WTC11 (cell line): ENCODE data around the gene PNMT. TPM values are rescaled to one million over a fixed set of nuclear protein-coding genes. Genes with fewer than 3 reads are reported as not detected.

Experiments
- ATAC-seq: fragments of 200-7000 bp; cut with Tn5 transposase; 2 replicates; pipeline ENCODE4 v1.10.0; 2021; ENCODE audit warnings: mild to moderate bottlenecking, moderate library complexity
- CTCF ChIA-PET: fragments of 300-600 bp; sonication (Branson Sonifier 250); formaldehyde crosslinking; loops from one replicate; lab custom pipeline; 2021; ENCODE audit warnings: antibody characterized with exemption; lab: Charles Lee
- POLR2A ChIA-PET: fragments of 350-600 bp; sonication (Branson Sonifier 250); formaldehyde crosslinking; loops from one replicate; lab custom pipeline; 2021; ENCODE audit warnings: antibody characterized with exemption; lab: Charles Lee
- DNase-seq: peaks from one replicate; pipeline ENCODE4 v3.0.0; 2021; ENCODE audit warnings: low spot score
- H3K27ac Mint-ChIP-seq: 2 replicates; pipeline ENCODE4 v1.8.0; 2021; ENCODE audit warnings: mixed read lengths
- H3K27me3 Mint-ChIP-seq: 2 replicates; pipeline ENCODE4 v1.8.0; 2021; ENCODE audit warnings: low read depth, mild to moderate bottlenecking, moderate library complexity, mixed read lengths
- H3K36me3 Mint-ChIP-seq: 2 replicates; pipeline ENCODE4 v1.8.0; 2021; ENCODE audit warnings: mixed read lengths
- H3K4me1 Mint-ChIP-seq: 2 replicates; pipeline ENCODE4 v1.8.0; 2022; ENCODE audit warnings: mixed read lengths
- H3K4me3 Mint-ChIP-seq: 2 replicates; pipeline ENCODE4 v1.8.0; 2021; ENCODE audit warnings: mild to moderate bottlenecking, moderate library complexity, mixed read lengths
- H3K9me3 Mint-ChIP-seq: 2 replicates; pipeline ENCODE4 v1.8.0; 2021; ENCODE audit warnings: mixed read lengths
- ATF3 ChIP-seq: sonication (generic); formaldehyde crosslinking; conservative IDR thresholded peaks from 2 replicates; pipeline ENCODE4 v1.8.1; 2022; ENCODE audit warnings: mild to moderate bottlenecking, missing genetic modification reagents
- ELF4 ChIP-seq: sonication (generic); formaldehyde crosslinking; IDR thresholded peaks from 2 replicates; pipeline ENCODE4 v1.8.1; 2022; ENCODE audit warnings: low read depth, mild to moderate bottlenecking, moderate library complexity, missing genetic modification reagents
- FOXK1 ChIP-seq: sonication (generic); formaldehyde crosslinking; IDR thresholded peaks from 2 replicates; pipeline ENCODE4 v1.8.0; 2022; ENCODE audit warnings: mild to moderate bottlenecking, moderate library complexity, missing genetic modification reagents
- HMGXB4 ChIP-seq: sonication (generic); formaldehyde crosslinking; IDR thresholded peaks from 2 replicates; pipeline ENCODE4 v1.8.1; 2023; ENCODE audit warnings: mild to moderate bottlenecking, moderate library complexity, missing genetic modification reagents
- MLX ChIP-seq: sonication (generic); formaldehyde crosslinking; IDR thresholded peaks from 2 replicates; pipeline ENCODE4 v1.8.1; 2023; ENCODE audit warnings: mild to moderate bottlenecking, missing genetic modification reagents, moderate library complexity
- NFYB ChIP-seq: sonication (generic); formaldehyde crosslinking; conservative IDR thresholded peaks from 2 replicates; pipeline ENCODE4 v1.8.0; 2022; ENCODE audit warnings: low read depth, missing genetic modification reagents
- TCF7 ChIP-seq: sonication (generic); formaldehyde crosslinking; IDR thresholded peaks from 2 replicates; pipeline ENCODE4 v1.8.0; 2022; ENCODE audit warnings: mild to moderate bottlenecking, low read depth, missing genetic modification reagents, moderate library complexity
- total RNA-seq: library from RNA; stranded (reverse); gene quantifications from 3 replicates; pipeline ENCODE4 v1.2.3, GENCODE V29; 2021
- TF ChIP-seq, protein P1 (sequence below): fragments of 200-600 bp; IDR thresholded peaks from 2 replicates; pipeline ENCODE4 v1.8.0; 2022; ENCODE audit warnings: antibody characterized with exemption
- TF ChIP-seq, protein P2 (sequence below): sonication (generic); formaldehyde crosslinking; IDR thresholded peaks from 2 replicates; pipeline ENCODE4 v1.8.0; 2022; ENCODE audit warnings: missing genetic modification reagents
- TF ChIP-seq, protein P3 (sequence below): sonication (generic); formaldehyde crosslinking; IDR thresholded peaks from 2 replicates; pipeline ENCODE4 v1.8.1; 2022; ENCODE audit warnings: low read depth, missing genetic modification reagents, borderline replicate concordance
- TF ChIP-seq, protein P4 (sequence below): fragments of 250-450 bp; sonication (Bioruptor Pico); IDR thresholded peaks from 2 replicates; pipeline ENCODE4 v1.9.0; 2021; ENCODE audit warnings: mild to moderate bottlenecking

PNMT gene
- total RNA-seq, 1 experiment from 2014 or later = 3.1 TPM

GRCh38 chr17:39623356-39623950 lies 44.8 kb upstream of the PNMT start:
- ATAC-seq (peak; percentile 33), DNase-seq (peak; percentile 93)
- Mint-ChIP-seq H3K27me3 (peaks cover 79% of the 10 kb centered on the region), H3K4me1 (peaks cover 37% of the 10 kb centered on the region), H3K27ac (no peak overlapping the region), H3K4me3 (no peak overlapping the region), H3K9me3 (no peaks in the 10 kb centered on the region), H3K36me3 (no peaks in the 10 kb centered on the region)
- CTCF ChIA-PET = interaction anchor here (0.6 to 23.6 kb wide), 47 partner anchors 9 to 429 kb away, joined by 3 to 876 read pairs (median 7); partner anchors contain the start of genes ERBB2, MED1, MIEN1 and NEUROD2
- TF ChIP-seq ATF3 (no peak), HMGXB4 (0 out of 2 replicates have a peak, but pooled peaks have one; percentile 62)
- TF ChIP-seq, protein P1, sequence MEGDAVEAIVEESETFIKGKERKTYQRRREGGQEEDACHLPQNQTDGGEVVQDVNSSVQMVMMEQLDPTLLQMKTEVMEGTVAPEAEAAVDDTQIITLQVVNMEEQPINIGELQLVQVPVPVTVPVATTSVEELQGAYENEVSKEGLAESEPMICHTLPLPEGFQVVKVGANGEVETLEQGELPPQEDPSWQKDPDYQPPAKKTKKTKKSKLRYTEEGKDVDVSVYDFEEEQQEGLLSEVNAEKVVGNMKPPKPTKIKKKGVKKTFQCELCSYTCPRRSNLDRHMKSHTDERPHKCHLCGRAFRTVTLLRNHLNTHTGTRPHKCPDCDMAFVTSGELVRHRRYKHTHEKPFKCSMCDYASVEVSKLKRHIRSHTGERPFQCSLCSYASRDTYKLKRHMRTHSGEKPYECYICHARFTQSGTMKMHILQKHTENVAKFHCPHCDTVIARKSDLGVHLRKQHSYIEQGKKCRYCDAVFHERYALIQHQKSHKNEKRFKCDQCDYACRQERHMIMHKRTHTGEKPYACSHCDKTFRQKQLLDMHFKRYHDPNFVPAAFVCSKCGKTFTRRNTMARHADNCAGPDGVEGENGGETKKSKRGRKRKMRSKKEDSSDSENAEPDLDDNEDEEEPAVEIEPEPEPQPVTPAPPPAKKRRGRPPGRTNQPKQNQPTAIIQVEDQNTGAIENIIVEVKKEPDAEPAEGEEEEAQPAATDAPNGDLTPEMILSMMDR = peak; percentile 91
- POLR2A ChIA-PET = interaction anchor here (1.0 to 1.5 kb wide), 3 partner anchors 45 to 75 kb away, joined by 3 to 4 read pairs (median 3); partner anchors contain the start of gene PNMT

GRCh38 chr17:39624313-39624712 lies 43.9 kb upstream of the PNMT start:
- Mint-ChIP-seq H3K4me3 (no peak overlapping the region), H3K27ac (no peak overlapping the region), H3K9me3 (no peaks in the 10 kb centered on the region), H3K36me3 (no peaks in the 10 kb centered on the region), H3K27me3 (peaks cover 75% of the 10 kb centered on the region), H3K4me1 (peaks cover 46% of the 10 kb centered on the region)
- TF ChIP-seq, protein P2, sequence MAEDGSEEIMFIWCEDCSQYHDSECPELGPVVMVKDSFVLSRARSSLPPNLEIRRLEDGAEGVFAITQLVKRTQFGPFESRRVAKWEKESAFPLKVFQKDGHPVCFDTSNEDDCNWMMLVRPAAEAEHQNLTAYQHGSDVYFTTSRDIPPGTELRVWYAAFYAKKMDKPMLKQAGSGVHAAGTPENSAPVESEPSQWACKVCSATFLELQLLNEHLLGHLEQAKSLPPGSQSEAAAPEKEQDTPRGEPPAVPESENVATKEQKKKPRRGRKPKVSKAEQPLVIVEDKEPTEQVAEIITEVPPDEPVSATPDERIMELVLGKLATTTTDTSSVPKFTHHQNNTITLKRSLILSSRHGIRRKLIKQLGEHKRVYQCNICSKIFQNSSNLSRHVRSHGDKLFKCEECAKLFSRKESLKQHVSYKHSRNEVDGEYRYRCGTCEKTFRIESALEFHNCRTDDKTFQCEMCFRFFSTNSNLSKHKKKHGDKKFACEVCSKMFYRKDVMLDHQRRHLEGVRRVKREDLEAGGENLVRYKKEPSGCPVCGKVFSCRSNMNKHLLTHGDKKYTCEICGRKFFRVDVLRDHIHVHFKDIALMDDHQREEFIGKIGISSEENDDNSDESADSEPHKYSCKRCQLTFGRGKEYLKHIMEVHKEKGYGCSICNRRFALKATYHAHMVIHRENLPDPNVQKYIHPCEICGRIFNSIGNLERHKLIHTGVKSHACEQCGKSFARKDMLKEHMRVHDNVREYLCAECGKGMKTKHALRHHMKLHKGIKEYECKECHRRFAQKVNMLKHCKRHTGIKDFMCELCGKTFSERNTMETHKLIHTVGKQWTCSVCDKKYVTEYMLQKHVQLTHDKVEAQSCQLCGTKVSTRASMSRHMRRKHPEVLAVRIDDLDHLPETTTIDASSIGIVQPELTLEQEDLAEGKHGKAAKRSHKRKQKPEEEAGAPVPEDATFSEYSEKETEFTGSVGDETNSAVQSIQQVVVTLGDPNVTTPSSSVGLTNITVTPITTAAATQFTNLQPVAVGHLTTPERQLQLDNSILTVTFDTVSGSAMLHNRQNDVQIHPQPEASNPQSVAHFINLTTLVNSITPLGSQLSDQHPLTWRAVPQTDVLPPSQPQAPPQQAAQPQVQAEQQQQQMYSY (CRISPR knock-in tag) = no peak
- TF ChIP-seq, protein P3, sequence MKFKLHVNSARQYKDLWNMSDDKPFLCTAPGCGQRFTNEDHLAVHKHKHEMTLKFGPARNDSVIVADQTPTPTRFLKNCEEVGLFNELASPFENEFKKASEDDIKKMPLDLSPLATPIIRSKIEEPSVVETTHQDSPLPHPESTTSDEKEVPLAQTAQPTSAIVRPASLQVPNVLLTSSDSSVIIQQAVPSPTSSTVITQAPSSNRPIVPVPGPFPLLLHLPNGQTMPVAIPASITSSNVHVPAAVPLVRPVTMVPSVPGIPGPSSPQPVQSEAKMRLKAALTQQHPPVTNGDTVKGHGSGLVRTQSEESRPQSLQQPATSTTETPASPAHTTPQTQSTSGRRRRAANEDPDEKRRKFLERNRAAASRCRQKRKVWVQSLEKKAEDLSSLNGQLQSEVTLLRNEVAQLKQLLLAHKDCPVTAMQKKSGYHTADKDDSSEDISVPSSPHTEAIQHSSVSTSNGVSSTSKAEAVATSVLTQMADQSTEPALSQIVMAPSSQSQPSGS (CRISPR knock-in tag) = no peak
- TF ChIP-seq MLX (CRISPR knock-in tag) = no peak
- TF ChIP-seq TCF7 (CRISPR knock-in tag) = no peak
- TF ChIP-seq ELF4 (CRISPR knock-in tag) = no peak
- CTCF ChIA-PET = interaction anchor here (0.6 to 23.6 kb wide), 14 partner anchors 8 to 249 kb away, joined by 4 to 876 read pairs (median 12); partner anchors contain the start of genes ERBB2, MIEN1, PGAP3 and PNMT
- POLR2A ChIA-PET = no interaction called here
- ATAC-seq (no peak), DNase-seq (no peak)

DNA sequence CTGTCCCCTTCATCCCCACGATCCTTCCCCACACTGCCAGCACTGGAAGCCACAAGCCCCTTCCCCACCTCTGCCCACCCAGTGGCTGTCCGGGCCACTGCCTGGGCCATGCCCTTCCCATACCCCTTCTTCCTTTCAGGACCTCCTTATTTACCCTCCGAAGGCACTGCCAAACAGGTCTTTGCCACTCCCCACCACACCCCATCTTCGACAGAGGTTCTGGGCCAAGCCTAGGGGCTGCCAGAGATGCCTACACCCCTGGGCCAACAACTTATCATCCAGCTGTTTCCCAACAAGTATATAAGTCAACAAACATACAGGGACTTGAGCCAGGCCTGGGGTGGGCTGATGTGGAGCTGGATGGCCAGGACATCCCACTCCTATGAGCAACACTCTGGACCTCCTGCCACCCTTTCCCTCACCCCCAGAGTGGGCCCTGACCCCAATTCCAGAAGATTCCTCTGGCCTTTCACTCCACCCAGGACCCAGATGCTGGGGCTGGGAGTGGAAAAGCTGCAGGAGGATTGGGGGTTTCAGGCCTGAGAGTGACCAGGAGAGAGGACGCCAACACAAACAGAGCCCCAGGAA lies 43.0 kb upstream of the PNMT start:
- Mint-ChIP-seq H3K4me1 (peaks cover 56% of the 10 kb centered on the region), H3K36me3 (no peaks in the 10 kb centered on the region), H3K27me3 (peaks cover 66% of the 10 kb centered on the region), H3K4me3 (peak overlapping the region; percentile 85; the same call in 1 of the 2 replicates), H3K27ac (no peak overlapping the region), H3K9me3 (no peaks in the 10 kb centered on the region)
- ChIA-PET CTCF (interaction anchor here (1.1 to 23.6 kb wide), 12 partner anchors 7 to 389 kb away, joined by 3 to 876 read pairs (median 23); partner anchors contain the start of genes ERBB2, MIEN1, PNMT and TCAP), POLR2A (no interaction called here)
- DNase-seq (no peak), ATAC-seq (no peak)
- TF ChIP-seq FOXK1 = no peak
- TF ChIP-seq, protein P2 (CRISPR knock-in tag) = no peak
- TF ChIP-seq NFYB (CRISPR knock-in tag) = no peak
- TF ChIP-seq, protein P4, sequence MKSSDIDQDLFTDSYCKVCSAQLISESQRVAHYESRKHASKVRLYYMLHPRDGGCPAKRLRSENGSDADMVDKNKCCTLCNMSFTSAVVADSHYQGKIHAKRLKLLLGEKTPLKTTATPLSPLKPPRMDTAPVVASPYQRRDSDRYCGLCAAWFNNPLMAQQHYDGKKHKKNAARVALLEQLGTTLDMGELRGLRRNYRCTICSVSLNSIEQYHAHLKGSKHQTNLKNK (CRISPR knock-in tag) = no peak
